BLaER1 (cell line): Measurements from ENCODE around the gene BTG2.
A peak's percentile ranks its signal among the peaks of the same experiment; 100 is the strongest.

Experiments
- H3K27ac ChIP-seq: shearing (Covaris generic); formaldehyde crosslinking; 2 replicates; pipeline ENCODE4 v1.8.1; 2022
- H3K27me3 ChIP-seq: shearing (Covaris generic); formaldehyde crosslinking; 2 replicates; pipeline ENCODE4 v1.8.1; 2022
- H3K36me3 ChIP-seq: shearing (Covaris generic); formaldehyde crosslinking; 2 replicates; pipeline ENCODE4 v1.8.1; 2022
- H3K4me1 ChIP-seq: shearing (Covaris generic); formaldehyde crosslinking; 2 replicates; pipeline ENCODE4 v1.8.1; 2022
- H3K4me2 ChIP-seq: shearing (Covaris generic); formaldehyde crosslinking; 2 replicates; pipeline ENCODE4 v1.8.1; 2022
- H3K4me3 ChIP-seq: shearing (Covaris generic); formaldehyde crosslinking; 2 replicates; pipeline ENCODE4 v1.8.1; 2022
- H3K9ac ChIP-seq: shearing (Covaris generic); formaldehyde crosslinking; 2 replicates; pipeline ENCODE4 v1.8.1; 2022
- H3K9me3 ChIP-seq: shearing (Covaris generic); formaldehyde crosslinking; 2 replicates; pipeline ENCODE4 v1.8.1; 2022
- H4K20me1 ChIP-seq: shearing (Covaris generic); formaldehyde crosslinking; 2 replicates; pipeline ENCODE4 v1.8.1; 2022
- Cebpa-rat ChIP-seq: shearing (Covaris generic); IDR thresholded peaks from 2 replicates; pipeline ENCODE4 v1.8.1; 2022

BTG2 gene

GRCh38 chr1:203302456-203302855, 2.9 kb upstream of the BTG2 start:
- Histone ChIP-seq H4K20me1 (peaks cover 21% of the 10 kb centered on the region), H3K27me3 (no peaks in the 10 kb centered on the region), H3K4me1 (peaks cover 81% of the 10 kb centered on the region), H3K9ac (no peak overlapping the region), H3K27ac (peak overlapping the region; percentile 45; the same call in 1 of the 2 replicates), H3K36me3 (peaks cover 8% of the 10 kb centered on the region), H3K4me3 (no peak overlapping the region), H3K4me2 (peak overlapping the region; percentile 99), H3K9me3 (no peaks in the 10 kb centered on the region)
- no peak for TF ChIP-seq Cebpa-rat

GRCh38 chr1:203302894-203303293, 2.4 kb upstream of the BTG2 start:
- Histone ChIP-seq H4K20me1 (peaks cover 25% of the 10 kb centered on the region), H3K27me3 (no peaks in the 10 kb centered on the region), H3K9ac (no peak overlapping the region; the same call in 1 of the 2 replicates), H3K36me3 (peaks cover 12% of the 10 kb centered on the region), H3K4me1 (peaks cover 81% of the 10 kb centered on the region), H3K4me2 (peak overlapping the region; percentile 99), H3K4me3 (no peak overlapping the region), H3K27ac (no peak overlapping the region), H3K9me3 (no peaks in the 10 kb centered on the region)
- TF ChIP-seq Cebpa-rat = no peak

- Histone ChIP-seq H3K36me3 (peaks cover 28% of the 10 kb centered on the region), H3K27ac (peak overlapping the region; percentile 98), H3K4me3 (peak overlapping the region; percentile 97), H3K27me3 (no peaks in the 10 kb centered on the region), H4K20me1 (peaks cover 41% of the 10 kb centered on the region), H3K9me3 (no peaks in the 10 kb centered on the region), H3K4me1 (peaks cover 81% of the 10 kb centered on the region), H3K9ac (peak overlapping the region; percentile 99), H3K4me2 (peak overlapping the region; percentile 99)
- TF ChIP-seq Cebpa-rat = no peak
Observed at GRCh38 chr1:203304391-203304918, 864 bp upstream of the BTG2 start.

- TF ChIP-seq Cebpa-rat = no peak
- H3K4me1 ChIP-seq = peaks cover 81% of the 10 kb centered on the region
- peaks cover 41% of the 10 kb centered on the region for H3K36me3 ChIP-seq
- no peaks in the 10 kb centered on the region for H3K9me3 ChIP-seq
- no peaks in the 10 kb centered on the region for H3K27me3 ChIP-seq
- H4K20me1 ChIP-seq = peaks cover 54% of the 10 kb centered on the region
- peak overlapping the region; percentile 87 for H3K4me2 ChIP-seq
- peak overlapping the region; percentile 98 for H3K27ac ChIP-seq
- peak overlapping the region; percentile 99 for H3K9ac ChIP-seq
- H3K4me3 ChIP-seq = peak overlapping the region; percentile 97
Observed at GRCh38 chr1:203305809-203306088, 430 bp downstream of the BTG2 start.

- Histone ChIP-seq H4K20me1 (peaks cover 59% of the 10 kb centered on the region), H3K4me1 (peaks cover 81% of the 10 kb centered on the region), H3K27me3 (no peaks in the 10 kb centered on the region), H3K27ac (peak overlapping the region; percentile 98), H3K4me2 (peak overlapping the region; percentile 87), H3K9me3 (no peaks in the 10 kb centered on the region), H3K36me3 (peaks cover 46% of the 10 kb centered on the region), H3K9ac (peak overlapping the region; percentile 99), H3K4me3 (peak overlapping the region; percentile 97)
- TF ChIP-seq Cebpa-rat = no peak
Observed at GRCh38 chr1:203306089-203306964, 1.0 kb downstream of the BTG2 start.

GRCh38 chr1:203306965-203307541, 1.7 kb downstream of the BTG2 start:
- Histone ChIP-seq H3K27ac (peak overlapping the region; percentile 98), H4K20me1 (peaks cover 67% of the 10 kb centered on the region), H3K4me1 (peaks cover 81% of the 10 kb centered on the region), H3K4me3 (peak overlapping the region; percentile 97), H3K27me3 (no peaks in the 10 kb centered on the region), H3K9ac (peak overlapping the region; percentile 99), H3K9me3 (no peaks in the 10 kb centered on the region), H3K36me3 (peaks cover 54% of the 10 kb centered on the region), H3K4me2 (peak overlapping the region; percentile 87)
- no peak for TF ChIP-seq Cebpa-rat

- Histone ChIP-seq H3K4me2 (peak overlapping the region; percentile 87), H4K20me1 (peaks cover 70% of the 10 kb centered on the region), H3K36me3 (peaks cover 58% of the 10 kb centered on the region), H3K9me3 (no peaks in the 10 kb centered on the region), H3K9ac (peak overlapping the region; percentile 99), H3K4me1 (peaks cover 81% of the 10 kb centered on the region), H3K27ac (peak overlapping the region; percentile 98), H3K4me3 (peak overlapping the region; percentile 97), H3K27me3 (no peaks in the 10 kb centered on the region)
- no peak for TF ChIP-seq Cebpa-rat
Observed at GRCh38 chr1:203307641-203308126, 2.4 kb downstream of the BTG2 start.

GRCh38 chr1:203308328-203308922, 3.1 kb downstream of the BTG2 start:
- Histone ChIP-seq H4K20me1 (peaks cover 70% of the 10 kb centered on the region), H3K4me2 (peak overlapping the region; percentile 87), H3K27ac (peak overlapping the region; percentile 98), H3K4me3 (peak overlapping the region; percentile 97), H3K36me3 (peaks cover 61% of the 10 kb centered on the region), H3K4me1 (peaks cover 81% of the 10 kb centered on the region), H3K9me3 (no peaks in the 10 kb centered on the region), H3K9ac (peak overlapping the region; percentile 99), H3K27me3 (no peaks in the 10 kb centered on the region)
- TF ChIP-seq Cebpa-rat = no peak

- Histone ChIP-seq H4K20me1 (peaks cover 70% of the 10 kb centered on the region), H3K9ac (peak overlapping the region; percentile 99), H3K27me3 (no peaks in the 10 kb centered on the region), H3K4me1 (peaks cover 76% of the 10 kb centered on the region), H3K4me2 (peak overlapping the region; percentile 87), H3K9me3 (no peaks in the 10 kb centered on the region), H3K4me3 (peak overlapping the region; percentile 97), H3K27ac (peak overlapping the region; percentile 98), H3K36me3 (peaks cover 61% of the 10 kb centered on the region)
- TF ChIP-seq Cebpa-rat = no peak
Observed at GRCh38 chr1:203308923-203309331, 3.6 kb downstream of the BTG2 start.
